ENCODE data around the gene MED25.
"Not testable (repeated sequence)": the region's sequence is repeated elsewhere in the genome, so short reads cannot be mapped to it uniquely, and the experiment has no call there.

Gene MED25

GRCh38 chr19:49818649-49819370 is 721 bp downstream of the MED25 start:
- no peak for DNase-seq (ENCODE audit: low read depth)

- DNase-seq (ENCODE audit: low read depth): not testable (repeated sequence)
Measured at GRCh38 chr19:49819452-49820115, 1.5 kb downstream of the MED25 start.

- DNase-seq (ENCODE audit: low read depth): no peak
Measured at GRCh38 chr19:49820125-49820524, 2.0 kb downstream of the MED25 start.

- no peak for DNase-seq (ENCODE audit: low read depth)
Measured at GRCh38 chr19:49823472-49823871, 5.4 kb downstream of the MED25 start.

- DNase-seq (ENCODE audit: low read depth): no peak
Measured at GRCh38 chr19:49824662-49825061, 6.6 kb downstream of the MED25 start.

GRCh38 chr19:49827034-49827433 is 8.9 kb downstream of the MED25 start:
- DNase-seq (ENCODE audit: low read depth): no peak

GRCh38 chr19:49829200-49829599 is 11.1 kb downstream of the MED25 start:
- DNase-seq (ENCODE audit: low read depth): no peak

- DNase-seq (ENCODE audit: low read depth): no peak
Measured at GRCh38 chr19:49829721-49830120, 11.6 kb downstream of the MED25 start.

GRCh38 chr19:49830766-49831165 is 12.7 kb downstream of the MED25 start:
- no peak for DNase-seq (ENCODE audit: low read depth)

- DNase-seq (ENCODE audit: low read depth): no peak
Measured at GRCh38 chr19:49831592-49831991, 13.5 kb downstream of the MED25 start.

GRCh38 chr19:49832556-49832955 is 14.5 kb downstream of the MED25 start:
- DNase-seq (ENCODE audit: low read depth): no peak

GRCh38 chr19:49833599-49833998 is 15.5 kb downstream of the MED25 start:
- DNase-seq (ENCODE audit: low read depth): no peak

GRCh38 chr19:49835562-49835961 is 17.5 kb downstream of the MED25 start:
- no peak for DNase-seq (ENCODE audit: low read depth)

- no peak for DNase-seq (ENCODE audit: low read depth)
Measured at GRCh38 chr19:49836176-49837008, 18.3 kb downstream of the MED25 start.

GRCh38 chr19:49837009-49837310 is 18.9 kb downstream of the MED25 start:
- no peak for DNase-seq (ENCODE audit: low read depth)

- DNase-seq (ENCODE audit: low read depth): no peak
Measured at GRCh38 chr19:49837425-49837824, 19.3 kb downstream of the MED25 start.

- DNase-seq (ENCODE audit: low read depth): no peak
Measured at GRCh38 chr19:49838885-49839588, 20.9 kb downstream of the MED25 start.

GRCh38 chr19:49839713-49840112 is 21.6 kb downstream of the MED25 start:
- DNase-seq (ENCODE audit: low read depth): no peak

GRCh38 chr19:49840321-49840720 is 22.2 kb downstream of the MED25 start:
- DNase-seq (ENCODE audit: low read depth): no peak

- no peak for DNase-seq (ENCODE audit: low read depth)
Measured at GRCh38 chr19:49840736-49841249, 22.7 kb downstream of the MED25 start.

GRCh38 chr19:49843265-49843664 is 25.2 kb downstream of the MED25 start:
- no peak for DNase-seq (ENCODE audit: low read depth)

All from GM04503 (cell line).